ENCODE data around the gene PHETA1. TPM values are rescaled to one million over a fixed set of nuclear protein-coding genes. Genes with fewer than 3 reads are reported as not detected.

Gene PHETA1, protein sequence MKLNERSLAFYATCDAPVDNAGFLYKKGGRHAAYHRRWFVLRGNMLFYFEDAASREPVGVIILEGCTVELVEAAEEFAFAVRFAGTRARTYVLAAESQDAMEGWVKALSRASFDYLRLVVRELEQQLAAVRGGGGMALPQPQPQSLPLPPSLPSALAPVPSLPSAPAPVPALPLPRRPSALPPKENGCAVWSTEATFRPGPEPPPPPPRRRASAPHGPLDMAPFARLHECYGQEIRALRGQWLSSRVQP
- total RNA-seq: 1.9 and 2.6 TPM in 2 replicates

DNA sequence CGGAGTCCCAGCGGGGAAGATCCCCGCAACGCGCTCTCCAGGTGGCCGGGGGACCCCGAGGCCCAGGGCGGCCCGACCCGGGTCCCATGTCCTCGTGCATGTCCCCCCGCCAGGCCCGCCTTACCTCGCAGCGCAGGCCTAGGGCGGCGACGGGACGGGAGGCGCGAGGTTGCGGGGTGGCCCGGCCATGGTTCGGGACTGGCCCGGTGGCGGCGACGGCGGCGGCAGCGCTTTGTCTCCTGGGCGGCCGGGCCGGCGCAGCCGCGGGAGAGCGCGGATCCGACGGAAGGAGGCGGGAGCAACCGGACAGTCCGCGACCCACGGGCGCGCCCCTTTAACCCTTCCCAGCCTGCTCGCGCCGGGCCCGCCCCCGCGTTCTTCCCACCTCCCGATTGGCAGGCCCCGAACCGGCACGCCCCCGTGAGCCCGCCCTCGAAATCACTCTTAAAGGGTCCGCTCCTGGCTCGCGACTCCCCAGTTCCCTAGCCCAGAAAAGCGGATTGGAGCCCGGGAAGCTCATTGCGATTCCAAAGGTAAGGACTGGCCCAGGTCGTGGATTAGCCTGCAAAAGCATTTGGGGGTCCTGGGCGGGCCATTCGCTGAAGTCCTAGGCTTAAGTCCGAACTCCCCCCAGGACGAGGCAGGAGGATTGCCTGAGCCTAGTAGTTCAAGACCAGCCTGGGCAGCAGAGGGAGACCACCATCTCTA lies at the start of gene PHETA1:
Gene PHETA1, minus strand, starts transcription at position 308 of the 708 bp plus-strand sequence. CDS start 5,668 bp downstream, outside the sequence.
- intact Hi-C loops (cut with micrococcal nuclease): no loop called here

DNA sequence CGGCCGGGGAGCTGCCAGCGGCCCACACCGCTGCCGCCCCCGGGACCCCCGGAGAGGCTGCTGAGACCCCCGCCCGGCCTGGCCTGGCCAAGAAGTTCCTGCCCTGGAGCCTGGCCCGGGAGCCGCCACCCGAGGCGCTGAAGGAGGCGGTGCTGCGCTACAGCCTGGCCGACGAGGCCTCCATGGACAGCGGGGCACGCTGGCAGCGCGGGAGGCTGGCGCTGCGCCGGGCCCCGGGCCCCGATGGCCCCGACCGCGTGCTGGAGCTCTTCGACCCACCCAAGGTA lies 49.6 kb upstream of the PHETA1 start:
- intact Hi-C loops (cut with micrococcal nuclease): no loop called here

DNA sequence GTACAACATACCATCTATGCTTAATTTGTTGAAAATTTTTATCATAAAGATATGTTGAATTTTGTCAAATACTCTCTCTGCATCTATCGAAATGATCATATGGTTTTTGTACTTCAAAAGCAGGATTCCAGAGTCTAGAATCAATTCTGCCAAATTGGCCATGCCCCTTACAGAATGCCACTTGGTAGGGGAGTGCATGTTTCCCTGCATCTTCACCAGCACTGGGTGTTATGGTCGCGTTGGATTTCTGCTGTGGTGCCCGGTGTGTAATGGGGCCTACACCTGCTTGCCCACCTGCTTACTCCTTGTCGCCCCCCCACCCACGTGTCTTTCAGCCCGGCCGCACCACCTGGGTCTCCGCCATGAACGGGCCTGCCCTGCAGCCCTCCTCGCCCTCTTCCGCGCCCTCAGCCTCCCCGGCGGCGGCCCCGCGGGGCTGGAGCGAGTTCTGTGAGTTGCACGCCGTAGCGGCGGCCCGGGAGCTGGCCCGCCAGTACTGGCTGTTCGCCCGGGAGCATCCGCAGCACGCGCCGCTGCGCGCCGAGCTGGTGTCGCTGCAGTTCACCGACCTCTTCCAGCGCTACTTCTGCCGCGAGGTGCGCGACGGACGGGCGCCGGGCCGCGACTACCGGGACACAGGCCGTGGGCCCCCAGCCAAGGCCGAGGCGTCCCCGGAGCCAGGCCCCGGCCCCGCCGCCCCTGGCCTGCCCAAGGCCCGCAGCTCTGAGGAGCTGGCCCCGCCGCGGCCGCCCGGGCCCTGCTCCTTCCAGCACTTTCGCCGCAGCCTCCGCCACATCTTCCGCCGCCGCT lies 49.1 kb upstream of the PHETA1 start:
- intact Hi-C loops (cut with micrococcal nuclease): no loop called here

DNA sequence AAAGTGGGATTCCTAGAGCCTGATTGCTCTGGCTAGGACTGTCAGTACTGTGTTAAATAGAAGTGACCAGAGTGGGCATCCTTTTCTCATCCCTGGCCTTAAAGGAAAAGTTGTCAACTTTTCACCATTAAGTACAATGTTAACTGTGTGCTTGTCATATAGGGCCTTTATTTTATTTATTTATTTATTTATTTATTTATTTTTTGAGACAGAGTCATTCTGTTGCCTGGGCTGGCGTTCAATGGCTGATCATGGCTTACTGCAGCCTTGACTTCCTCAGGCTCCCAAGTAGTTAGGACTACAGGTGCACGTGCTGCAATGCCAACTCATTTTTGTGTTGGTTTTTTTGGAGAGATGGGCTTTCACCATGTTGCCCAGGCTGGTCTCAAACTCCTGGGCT lies 48.4 kb upstream of the PHETA1 start:
- intact Hi-C loops (cut with micrococcal nuclease): no loop called here

DNA sequence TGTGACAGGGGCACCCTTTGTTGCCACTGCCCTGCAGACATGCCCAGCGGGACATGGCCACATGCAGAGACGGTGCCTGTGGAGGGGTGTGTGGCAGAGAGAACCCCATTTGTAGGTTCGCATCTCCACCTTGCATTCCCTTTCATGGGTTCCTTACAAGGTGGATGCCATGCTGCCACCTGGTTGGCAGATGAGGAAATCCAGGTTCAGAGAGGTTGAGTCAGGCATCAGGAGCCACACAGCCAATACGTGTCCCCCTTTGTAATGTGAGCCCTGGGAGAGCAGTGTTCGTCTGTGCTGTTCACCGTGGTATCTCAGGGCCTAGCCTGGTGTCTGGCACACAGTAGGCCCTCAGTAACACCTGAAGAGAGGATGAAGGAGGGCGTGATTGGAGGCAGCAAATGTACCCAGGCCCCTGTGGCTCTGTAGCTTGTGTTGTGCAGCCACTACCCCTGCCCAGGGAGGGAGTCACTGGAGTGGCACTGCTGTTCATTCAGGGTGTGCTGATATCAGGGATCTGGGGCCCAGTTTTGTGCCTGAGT lies 45.9 kb upstream of the PHETA1 start:
- intact Hi-C loops (cut with micrococcal nuclease): no loop called here

DNA sequence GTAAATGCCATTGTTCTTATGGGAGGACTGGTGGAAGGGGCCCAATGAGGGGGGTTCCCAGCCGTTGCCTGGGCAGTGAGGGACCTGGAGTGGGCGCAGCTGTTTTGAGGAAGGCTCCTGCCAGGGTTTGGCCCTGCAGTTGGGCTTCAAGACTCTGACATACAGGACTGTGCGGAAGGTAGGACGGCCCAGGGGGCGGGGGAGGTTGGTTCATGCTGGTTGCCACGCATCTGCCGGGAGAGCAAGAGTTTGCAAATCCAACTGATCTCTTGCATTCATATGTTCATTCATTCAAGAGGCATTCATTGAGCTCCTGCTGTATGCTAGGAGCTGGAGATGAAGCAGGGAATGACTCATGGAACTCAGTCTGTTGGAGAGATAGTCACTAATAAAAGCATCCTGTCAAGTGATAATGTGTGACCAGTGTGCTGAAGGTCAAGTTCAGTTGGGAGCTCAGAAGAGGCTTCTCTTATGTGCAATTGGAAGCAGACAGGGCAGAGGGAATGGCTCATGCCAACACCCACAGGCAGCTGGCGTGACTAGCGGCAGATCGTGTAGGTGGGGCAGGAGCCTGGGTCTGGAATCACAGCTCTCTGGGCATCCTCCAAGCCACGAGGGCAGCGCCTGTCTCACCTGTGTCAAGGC lies 44.7 kb upstream of the PHETA1 start:
- intact Hi-C loops (cut with micrococcal nuclease): no loop called here

DNA sequence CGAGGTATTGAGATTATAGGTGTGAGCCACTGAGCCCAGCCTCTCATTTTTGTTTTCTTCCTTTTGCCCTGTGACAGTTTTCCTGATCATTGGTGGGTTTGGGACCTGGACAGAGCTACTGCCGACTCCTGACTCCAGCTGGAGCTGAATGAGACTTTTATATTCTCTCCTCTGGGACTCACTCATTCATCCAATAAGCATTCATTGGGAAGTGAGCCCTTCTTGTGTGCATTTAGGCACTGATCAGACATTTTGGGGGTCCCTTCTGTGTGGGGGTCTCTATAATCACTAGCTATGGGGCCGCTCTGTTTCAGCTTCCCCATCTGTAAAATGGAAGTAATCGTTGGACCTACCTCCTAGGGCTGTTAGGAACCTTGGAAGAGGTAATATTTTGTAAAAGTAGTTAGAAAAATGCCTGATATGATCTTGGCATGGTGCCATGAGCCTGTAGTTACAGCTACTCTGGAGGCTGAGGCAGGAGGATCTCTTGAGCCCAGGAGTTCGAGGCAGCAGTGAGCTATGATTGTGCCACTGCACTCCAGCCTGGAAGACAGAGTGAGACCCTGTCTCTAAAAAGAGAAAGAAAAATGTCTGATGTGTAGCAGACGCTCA lies 44.0 kb upstream of the PHETA1 start:
- intact Hi-C loops (cut with micrococcal nuclease): no loop called here

DNA sequence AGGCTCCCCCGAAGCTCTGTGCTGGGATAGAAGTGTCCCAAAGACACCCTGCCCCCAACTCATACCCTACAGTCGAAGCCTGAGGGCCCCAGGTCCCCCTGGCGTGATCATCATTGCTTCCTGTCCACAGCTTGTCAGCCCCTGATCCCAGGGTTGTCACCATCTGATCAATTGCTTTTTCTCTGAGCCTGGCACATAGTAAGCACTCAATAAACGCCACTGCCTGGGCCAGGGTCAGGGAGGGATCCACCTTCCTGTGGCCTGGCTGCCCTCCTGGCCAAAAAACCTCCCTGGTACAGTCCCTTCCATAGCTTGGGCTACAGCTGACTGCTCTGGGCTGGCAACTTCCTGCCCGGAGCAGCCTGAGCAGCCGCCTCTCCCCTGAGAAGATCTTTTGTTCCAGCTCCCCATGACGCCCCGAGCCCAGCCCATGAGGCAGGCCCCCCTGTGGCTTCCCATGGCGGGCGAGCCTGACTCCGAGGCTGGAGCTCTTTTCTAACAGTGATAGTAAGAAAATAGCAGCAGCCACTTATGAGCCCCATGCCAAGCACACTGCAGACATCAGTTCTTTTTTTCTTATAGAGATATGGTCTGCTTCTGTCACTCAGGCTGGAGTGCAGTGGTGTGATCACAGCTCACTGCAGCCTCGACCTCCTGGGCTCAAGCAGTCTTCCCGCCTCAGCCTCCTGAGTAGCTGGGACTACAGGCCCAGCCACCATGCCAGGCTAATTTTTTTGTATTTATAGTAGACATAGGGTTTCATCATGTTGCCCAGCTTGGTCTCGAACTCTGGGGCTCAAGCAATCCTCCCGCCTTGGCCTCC lies 43.3 kb upstream of the PHETA1 start:
- intact Hi-C loops (cut with micrococcal nuclease): no loop called here

DNA sequence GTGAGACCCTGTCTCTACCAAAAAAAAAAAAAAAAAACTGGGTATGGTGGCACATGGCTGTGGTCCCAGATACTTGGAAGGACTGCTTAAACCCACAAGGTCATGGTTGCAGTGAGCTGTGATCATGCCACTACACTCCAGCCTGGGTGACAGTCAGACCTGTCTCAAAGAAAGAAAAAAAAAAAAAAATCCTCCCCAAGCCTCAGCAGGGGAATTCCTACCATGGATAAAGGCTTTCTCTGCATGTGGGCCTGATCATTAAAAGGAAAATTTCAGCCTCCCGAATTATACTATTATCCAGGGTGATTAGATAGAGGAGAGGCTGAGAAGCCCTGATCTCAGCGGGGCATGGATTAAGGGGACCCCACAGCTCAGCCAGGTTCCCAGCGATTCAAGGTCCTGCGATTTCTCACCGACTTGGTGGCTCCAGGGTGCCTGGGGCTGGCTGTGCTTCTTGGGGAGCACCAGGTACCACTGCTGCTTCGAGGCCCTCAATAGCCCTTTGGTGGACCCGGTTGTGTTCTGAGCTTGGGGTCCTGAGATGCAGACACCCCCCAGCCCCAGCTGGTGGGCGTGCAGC lies 42.4 kb upstream of the PHETA1 start:
- intact Hi-C loops (cut with micrococcal nuclease): no loop called here

DNA sequence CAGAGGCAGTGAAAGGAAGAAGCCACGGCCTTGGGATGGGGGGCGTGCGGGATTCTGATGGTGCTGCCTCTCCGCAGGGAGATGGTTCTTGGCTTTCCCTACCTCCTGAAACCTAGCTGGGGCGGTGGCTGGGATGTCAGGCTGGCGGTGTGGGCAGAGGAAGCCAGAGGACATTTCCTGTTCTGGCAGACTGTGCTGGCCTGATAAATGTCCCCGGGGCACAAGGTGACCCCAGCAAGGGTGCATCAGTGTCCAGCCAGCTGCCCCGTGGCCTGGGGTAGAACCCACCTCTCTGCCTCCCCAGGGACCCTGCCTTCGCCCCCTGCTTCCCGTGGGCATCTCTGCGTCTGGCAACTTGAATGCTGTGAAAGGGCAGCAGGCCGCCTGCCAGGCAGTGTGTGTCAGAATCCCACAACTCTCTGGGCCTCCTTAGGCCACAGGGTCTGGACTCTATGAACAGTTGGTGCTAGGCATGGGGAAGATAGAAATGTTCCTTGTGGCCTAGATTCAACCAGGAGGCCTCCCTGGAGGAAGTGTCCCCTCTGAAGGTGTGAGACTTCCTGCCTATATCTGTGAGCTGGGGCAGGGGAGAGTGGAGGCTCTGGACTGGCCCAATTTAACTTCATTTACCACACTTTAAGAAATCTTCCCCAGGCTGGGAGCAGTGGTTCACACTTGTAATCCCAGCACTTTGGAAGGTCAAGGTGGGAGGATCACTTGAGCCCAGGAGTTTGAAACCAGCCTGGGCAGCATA lies 41.7 kb upstream of the PHETA1 start:
- intact Hi-C loops (cut with micrococcal nuclease): no loop called here

DNA sequence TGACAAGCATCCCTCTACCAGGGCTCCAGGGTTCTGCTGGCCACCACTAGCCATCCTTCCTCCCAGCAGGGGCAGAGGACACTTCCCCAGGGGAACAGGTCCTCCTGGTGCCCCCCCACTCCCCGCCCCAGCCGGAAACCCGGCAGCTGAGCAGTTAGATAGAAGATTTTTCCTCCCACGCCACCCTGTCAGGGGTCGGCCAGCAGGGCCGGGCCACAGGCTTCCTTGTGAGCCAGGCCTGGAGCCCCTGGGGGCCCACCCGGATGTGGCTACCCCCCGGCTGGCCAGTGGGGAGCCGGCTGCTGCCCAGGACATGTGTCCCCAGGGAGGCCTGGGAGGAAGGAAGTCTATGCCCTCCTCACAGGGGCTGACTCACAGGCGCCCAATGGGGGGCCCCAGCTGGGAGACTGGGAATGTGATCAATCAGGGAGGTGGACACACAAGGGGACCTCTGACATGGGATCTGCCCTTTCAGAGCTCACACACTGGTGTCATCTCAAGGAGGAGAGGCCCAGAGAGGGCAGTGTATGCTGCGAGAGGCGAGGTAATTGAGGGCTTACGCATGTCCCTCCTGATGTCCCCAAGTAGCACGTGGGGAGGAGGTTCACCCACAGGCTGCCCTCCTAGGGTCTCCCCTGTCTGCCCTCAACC lies 41.0 kb upstream of the PHETA1 start:
- intact Hi-C loops (cut with micrococcal nuclease): loop anchor here (1.0 to 5.0 kb wide), 2 partner anchors 16 to 277 kb away; partner anchors contain the start of genes ACAD10 and BRAP

DNA sequence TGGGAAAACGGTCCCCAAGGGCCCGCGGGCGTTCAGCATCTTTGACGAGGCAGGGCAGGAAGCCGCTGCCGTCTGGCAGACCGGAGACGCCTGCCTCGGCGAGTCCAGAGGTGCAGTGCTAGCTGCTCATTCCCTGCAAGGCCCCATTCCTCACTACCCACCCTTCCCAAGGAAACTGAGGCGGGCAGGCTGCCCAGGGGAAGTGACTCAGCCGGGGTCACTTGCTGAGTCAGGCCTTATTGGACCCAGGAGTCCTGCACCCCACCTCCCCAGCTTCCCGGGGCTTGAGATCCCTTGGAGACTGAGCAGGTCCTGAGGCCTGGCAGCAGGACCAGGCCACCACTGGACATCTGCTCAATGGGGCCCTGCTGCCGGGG lies 40.5 kb upstream of the PHETA1 start:
- intact Hi-C loops (cut with micrococcal nuclease): loop anchor here (1.0 to 5.0 kb wide), 2 partner anchors 17 to 278 kb away; partner anchors contain the start of genes ACAD10 and BRAP

DNA sequence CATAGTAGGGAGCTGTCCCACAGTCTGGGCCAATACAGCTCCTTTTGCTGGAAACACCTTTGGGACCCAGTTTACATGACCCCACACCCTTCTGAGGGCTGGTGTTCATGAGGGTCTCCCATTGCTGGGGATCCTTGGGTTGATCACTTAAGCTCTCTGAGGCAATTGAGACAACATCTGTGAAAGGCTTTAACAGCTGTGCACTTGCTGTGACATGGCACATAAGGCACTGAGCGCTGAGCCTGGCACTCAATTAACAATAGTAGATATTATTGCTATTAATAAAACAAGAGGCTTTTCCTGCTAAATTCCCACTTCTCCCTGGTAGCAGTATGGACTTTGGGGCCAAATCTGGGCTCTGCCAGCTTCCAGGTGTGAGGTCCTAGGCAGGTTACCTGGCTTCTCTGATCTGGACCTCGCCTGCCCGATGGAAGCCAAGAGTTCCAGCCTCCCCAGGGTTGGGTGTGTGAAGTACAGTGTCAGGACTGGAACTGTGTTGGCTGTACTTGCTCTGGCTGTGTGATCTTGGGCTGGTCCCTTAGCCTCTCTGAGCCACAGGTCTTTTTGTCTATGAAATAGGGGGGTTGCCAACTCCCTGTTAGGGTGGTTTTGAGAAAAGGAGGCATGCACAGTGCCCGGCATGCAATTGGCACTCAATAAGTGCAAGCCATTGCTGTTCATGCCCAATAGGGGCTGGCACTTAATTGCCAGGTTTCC lies 39.9 kb upstream of the PHETA1 start:
- intact Hi-C loops (cut with micrococcal nuclease): loop anchor here (1.0 to 5.0 kb wide), 2 partner anchors 17 to 278 kb away; partner anchors contain the start of genes ACAD10 and BRAP

DNA sequence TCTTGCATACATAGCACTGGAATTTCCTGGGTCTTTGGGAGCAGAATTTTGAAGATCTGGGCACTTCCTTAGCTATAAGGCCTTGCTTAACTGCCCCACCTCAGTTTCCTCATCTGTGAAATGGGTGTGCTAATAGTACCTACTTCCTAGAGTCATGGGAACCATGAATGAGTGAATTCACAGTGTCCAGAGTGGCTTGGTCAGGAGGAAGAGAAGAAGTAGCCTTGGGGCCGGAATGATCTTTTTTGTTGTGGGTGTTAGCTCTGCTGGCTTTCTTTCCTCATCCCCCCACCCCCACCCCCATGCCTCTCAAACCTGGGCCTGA lies 39.2 kb upstream of the PHETA1 start:
- intact Hi-C loops (cut with micrococcal nuclease): loop anchor here (5.0 kb wide), 1 partner anchor 279 kb away; the partner anchor contains the start of genes ACAD10 and BRAP

DNA sequence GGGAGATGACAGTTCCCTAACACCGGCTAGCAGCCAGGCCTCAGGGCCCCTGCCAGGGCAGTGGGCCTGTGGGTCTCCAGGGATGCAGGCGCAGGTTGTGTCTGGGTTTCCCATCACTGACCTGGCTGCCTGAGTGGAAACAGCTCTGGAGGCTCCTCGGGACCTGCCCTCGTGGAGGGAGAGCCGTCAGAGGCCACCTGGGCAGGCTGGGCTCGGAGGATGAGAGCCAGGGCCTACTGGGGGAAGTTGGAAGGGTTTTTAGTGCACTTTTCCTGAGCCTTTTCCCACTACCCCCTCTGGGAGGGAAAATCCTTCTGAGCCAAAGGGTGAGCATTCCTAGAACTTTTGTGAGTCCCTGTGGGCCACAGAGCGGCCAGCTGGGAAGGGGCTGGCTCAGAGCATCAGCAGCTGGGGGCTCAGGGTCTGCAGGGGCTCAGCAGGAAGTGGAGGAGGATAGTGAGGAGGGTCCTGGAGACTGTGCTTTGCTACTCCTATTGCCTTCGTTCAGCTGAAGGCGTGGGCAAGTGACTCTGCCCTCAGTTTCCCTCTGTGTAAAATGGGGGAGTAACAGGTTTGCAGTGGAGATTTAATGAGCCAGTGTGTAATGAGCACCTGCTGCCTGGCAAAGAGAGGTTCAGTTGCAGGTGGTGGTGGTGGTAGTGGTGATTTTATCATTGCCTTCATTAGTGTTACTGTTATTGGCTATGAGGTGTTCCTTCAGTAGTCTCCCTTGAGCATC lies 38.7 kb upstream of the PHETA1 start:
- intact Hi-C loops (cut with micrococcal nuclease): loop anchor here (5.0 kb wide), 1 partner anchor 280 kb away; the partner anchor contains the start of genes ACAD10 and BRAP

DNA sequence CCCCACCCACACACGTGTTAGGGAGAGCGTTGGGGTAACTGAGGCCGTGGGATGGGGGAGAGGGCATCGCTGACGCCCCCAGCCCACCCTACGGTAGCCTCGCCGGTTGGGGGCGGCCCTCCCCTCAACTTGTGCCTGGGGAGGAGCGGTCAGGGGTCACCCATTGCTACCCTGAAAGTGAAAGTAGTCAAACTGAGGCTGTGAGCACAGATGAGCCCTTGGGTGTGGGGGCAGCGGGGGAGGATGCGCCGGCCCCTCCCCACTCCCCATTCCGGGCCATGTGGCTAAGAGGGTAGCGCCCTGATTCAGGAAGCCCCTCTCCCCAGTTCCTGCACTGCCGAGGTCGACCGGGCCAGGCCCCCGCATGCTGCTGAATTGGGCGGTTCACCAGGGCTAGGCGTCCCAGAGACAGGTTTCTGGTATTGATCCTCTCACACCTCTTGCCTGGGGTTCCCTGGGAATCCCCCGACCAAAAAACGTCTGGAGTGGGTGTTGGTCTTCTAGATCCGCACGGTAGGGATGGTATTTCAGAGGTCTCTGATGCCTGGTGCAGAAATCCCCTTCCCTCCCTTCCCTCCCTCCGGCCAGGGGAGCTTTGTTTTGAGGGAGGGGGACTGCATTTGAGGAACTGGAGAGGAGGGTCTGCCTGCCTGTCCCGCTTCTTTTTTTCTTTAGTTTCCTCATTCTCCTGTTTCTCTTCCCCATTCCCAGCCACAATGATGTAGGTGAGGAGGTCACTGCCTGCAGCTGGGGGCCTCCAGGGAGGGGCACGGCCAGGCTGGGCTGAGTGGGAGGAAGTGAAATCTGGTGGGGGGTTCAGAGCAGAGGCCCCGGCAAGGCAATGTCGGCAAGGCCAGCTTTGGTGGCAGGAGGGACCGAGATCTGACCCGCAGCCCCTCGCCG lies 37.8 kb upstream of the PHETA1 start:
- intact Hi-C loops (cut with micrococcal nuclease): loop anchor here (5.0 kb wide), 1 partner anchor 281 kb away; the partner anchor contains the start of genes ACAD10 and BRAP
